Middle frontal gyrus (tissue), 1 donor: Measurements from ENCODE around the gene TADA2A.

ENCODE experiments used
- DNase-seq: peaks from one replicate; pipeline ENCODE4 v3.0.0-alpha.2; 2015; ENCODE audit warnings: low spot score; ENCODE audit errors: extremely low spot score

Gene TADA2A

DNA sequence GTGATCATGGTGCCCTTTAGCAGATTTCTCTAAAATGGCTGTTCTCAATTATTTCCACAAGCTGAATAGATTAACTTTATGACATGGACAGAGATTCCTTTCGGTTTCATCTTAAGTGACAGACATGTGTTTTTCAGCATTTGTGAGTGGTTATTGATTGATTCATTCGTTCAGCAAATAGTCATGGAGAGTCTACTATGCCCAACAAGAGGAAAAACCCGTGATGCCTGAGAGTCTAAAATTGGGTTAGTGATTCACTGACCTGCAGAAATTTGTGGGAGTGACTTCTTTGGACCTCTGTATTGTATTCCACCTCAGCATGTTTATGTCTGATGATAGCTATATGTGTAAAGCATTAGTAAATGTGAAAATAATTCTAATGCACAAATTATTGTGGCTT is 55.0 kb downstream of the TADA2A start:
- DNase-seq, result no peak

DNA sequence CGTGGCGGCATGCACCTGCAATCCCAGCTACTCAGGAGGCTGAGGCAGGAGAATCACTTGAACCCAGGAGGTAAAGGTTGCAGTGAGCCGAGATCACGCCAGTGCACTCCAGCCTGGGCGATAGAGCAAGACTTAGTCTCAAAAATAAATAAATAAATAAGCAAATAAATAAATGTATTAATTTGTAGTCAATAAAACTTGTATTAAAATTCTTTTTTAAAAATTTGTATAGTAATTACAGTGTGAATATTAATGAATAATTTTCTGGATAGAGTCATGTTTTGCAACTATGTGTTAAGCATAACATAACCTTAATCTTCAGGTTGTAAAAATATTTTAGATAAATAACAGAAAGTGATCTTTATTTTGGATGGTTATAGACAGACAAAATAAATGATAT is 55.8 kb downstream of the TADA2A start:
- no peak for DNase-seq

DNA sequence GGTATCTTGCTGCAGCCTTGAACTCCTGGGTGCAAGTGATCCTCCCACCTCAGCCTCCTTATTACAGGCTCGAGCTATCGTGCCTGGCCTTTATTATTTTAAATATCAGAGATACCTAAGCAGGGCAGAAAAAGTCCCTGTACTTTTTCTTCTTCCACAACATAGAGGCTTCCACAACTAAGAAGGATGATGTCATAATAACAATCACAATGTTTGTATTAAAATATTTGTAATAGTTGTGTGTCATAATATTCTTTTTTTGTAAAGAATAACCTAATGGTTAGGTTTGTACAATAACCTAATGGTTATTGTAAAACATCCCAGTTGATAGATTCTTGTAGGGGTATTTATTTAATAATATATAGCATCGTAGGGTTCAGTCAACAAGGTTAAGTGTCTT is 56.4 kb downstream of the TADA2A start:
- DNase-seq, result no peak

GRCh38 chr17:37465069-37465616 is 58.5 kb downstream of the TADA2A start:
- no peak for DNase-seq

DNA sequence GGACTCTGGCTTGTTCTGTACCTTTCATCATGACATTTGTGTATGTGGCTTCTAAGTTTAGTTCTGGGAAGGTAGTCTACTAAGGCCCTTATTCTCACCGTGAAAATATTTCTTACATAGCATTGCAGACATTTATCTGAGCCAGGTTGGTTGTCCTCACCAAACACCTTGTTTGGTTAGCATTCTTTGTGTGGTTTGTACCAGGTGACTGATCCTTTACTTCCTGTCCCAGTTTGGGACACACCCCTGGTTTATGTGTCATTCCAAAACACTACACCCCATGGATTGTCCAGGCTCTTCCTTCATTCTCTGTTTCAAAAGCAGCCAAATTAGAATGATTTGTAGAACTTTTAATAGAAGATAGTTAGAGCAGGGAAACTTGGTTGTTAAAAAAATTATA is 59.8 kb downstream of the TADA2A start:
- DNase-seq, result no peak

DNA sequence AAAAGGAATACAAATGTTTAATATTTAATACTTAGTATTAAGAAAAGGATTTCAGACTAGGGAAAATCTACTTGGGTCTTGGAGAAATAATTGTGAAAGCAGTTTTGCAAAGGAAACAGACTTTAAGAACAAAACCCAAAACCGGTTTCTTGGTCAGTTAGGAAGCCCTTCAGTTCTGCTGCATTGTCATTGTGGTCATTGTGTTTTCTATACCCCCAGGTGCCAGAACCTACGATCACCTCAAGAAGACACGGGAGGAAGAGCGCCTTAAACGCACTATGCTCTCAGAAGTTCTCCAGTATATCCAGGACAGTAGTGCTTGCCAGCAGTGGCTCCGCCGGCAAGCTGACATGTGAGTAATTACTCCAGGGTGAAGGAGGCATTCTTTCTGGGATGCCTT is 63.5 kb downstream of the TADA2A start:
- DNase-seq, result no peak

- no peak for DNase-seq
Measured at GRCh38 chr17:37475731-37476420, 69.2 kb downstream of the TADA2A start.

DNA sequence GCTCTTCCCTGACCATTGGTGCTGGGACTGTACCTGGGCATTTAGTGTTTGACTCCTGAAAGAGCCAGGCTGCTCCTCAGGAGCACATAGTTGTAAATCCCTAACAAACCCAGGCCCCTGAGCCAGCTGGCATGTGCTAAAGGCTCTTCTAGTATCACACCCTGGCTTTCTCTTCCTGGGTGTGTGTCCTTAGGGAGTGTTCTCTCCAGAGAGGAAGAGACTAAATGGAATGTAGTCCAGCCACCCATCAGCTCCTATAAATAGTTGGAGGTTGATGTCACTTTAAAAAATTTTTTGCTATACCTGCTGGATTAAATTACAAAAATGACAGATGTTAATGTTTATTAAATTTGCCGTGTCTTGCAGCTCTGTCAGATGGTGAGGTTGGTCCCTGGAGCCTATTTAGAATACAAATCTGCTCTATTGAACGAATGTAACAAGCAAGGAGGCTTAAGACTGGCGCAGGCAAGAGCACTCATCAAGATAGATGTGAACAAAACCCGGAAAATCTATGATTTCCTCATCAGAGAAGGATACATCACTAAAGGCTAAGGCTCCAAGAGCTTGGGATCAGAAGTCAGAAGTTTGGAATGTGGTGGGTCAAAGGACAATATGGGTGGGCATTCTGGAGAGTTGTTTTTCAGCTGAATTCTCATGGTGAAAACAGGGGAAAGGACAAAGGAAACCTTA is 69.9 kb downstream of the TADA2A start:
- no peak for DNase-seq

GRCh38 chr17:37478187-37478586 is 71.5 kb downstream of the TADA2A start:
- DNase-seq, result no peak

GRCh38 chr17:37479025-37479424 is 72.3 kb downstream of the TADA2A start:
- no peak for DNase-seq

DNA sequence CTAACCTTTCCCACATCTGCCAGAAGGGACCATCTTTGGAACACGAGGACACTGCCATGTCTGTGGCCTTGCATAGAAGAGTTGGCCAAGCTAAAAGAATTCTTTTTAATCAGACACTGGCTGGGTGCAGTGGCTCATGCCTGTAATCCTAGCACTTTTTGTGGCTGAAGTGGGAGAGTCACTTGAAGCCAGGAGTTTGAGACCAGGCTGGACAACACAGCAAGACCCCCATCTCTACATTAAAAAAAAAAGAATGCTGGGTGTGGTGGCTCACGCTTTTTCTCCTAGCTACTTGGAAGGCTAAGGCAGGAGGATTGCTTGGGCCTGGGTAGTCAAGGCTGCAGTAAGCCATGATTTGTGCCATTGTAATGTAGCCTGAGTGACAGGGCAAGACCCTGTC is 73.7 kb downstream of the TADA2A start:
- no peak for DNase-seq

GRCh38 chr17:37481001-37481665 is 74.4 kb downstream of the TADA2A start:
- no peak for DNase-seq

- DNase-seq, result no peak
Measured at GRCh38 chr17:37483311-37484039, 76.8 kb downstream of the TADA2A start.

DNA sequence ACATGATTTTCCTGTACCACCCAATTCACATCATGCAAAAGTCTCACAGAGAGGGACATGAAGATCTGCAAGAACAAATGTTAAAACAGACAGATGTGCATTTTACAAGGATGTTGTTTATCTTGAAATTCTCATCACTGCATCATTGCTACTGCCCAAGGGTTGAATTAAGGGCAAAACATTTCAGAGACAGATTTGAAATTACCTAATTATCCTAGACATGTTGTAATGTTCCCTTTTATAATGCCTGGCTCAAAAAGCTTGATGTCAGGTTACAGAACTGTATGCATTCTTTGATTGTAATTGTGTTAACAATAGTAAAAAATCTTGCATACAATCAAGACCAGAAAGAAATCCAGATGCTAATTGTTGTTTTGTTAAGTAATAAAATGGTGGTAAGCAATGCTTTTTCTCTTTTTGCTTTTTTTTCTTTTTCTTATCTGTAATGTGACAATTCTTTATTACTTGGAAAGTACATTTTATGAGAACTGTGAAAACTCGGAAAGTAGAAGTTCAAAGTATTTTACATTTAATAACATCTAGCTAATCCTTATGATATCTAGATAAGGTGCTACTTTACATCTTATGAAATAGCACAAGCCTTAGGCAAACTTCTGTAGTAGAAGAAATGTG is 79.4 kb downstream of the TADA2A start:
- DNase-seq, result no peak

DNA sequence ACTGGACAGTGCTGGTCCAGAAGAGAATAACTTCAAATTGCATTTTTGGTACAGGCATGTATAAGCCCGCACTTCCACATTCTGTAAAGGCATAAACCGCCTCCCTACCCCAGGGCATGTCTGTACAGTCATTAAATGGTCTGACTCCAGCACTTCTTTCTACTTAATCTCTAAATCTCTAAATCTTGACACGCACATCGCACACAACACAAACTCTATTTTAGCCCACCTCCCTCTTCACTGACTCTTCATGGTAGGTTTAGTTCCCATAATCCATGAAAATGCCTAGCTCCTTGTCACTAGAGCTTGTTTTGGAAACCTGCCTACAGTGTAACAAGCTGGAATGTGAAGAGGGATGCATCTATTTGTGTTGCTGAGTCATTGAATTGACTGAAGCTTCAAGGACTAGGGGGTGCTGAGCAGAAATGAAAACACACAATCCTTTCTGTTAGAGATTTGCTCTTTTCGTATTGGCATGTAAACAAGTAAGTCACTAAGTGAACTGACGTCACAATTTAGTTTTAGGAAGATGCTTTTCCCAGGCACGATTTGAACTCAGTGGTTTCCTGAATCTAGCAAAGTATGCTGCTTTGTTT is 81.4 kb downstream of the TADA2A start:
- peak; percentile 40 for DNase-seq

GRCh38 chr17:37488607-37489196 is 82.0 kb downstream of the TADA2A start:
- no peak for DNase-seq

- DNase-seq, result peak; percentile 65
Measured at GRCh38 chr17:37489197-37490001, 82.7 kb downstream of the TADA2A start, which contains the start of gene DUSP14. TSS of gene DUSP14 (plus strand) at chr17:37489891. CDS start at chr17:37512273, 22,382 bp downstream.

- no peak for DNase-seq
Measured at GRCh38 chr17:37490022-37490587, 83.4 kb downstream of the TADA2A start.
